GM10248 (cell line): ENCODE measurements around the gene TRIM66.

Experiments used
- CTCF ChIA-PET: fragments of 300-600 bp; sonication (Branson Sonifier 250); formaldehyde crosslinking; extraction: SDS; loops from one replicate; lab custom pipeline; 2021; ENCODE audit warnings: antibody characterized with exemption; lab: Yijun Ruan, JAX
- POLR2A ChIA-PET: fragments of 350-650 bp; sonication (Branson Sonifier 250); formaldehyde crosslinking; extraction: SDS; loops from one replicate; lab custom pipeline; 2020; ENCODE audit warnings: antibody characterized with exemption; lab: Yijun Ruan, JAX
- DNase-seq: peaks from one replicate; pipeline ENCODE4 v3.0.0; 2012; ENCODE audit errors: extremely low spot score
- TF ChIP-seq, protein P1 (sequence below): IDR thresholded peaks from 2 replicates; pipeline ENCODE4 v1.5.1; 2012; ENCODE audit warnings: mild to moderate bottlenecking, low read depth; ENCODE audit errors: extremely low read depth, missing control alignments, control extremely low read depth

Gene TRIM66

DNA sequence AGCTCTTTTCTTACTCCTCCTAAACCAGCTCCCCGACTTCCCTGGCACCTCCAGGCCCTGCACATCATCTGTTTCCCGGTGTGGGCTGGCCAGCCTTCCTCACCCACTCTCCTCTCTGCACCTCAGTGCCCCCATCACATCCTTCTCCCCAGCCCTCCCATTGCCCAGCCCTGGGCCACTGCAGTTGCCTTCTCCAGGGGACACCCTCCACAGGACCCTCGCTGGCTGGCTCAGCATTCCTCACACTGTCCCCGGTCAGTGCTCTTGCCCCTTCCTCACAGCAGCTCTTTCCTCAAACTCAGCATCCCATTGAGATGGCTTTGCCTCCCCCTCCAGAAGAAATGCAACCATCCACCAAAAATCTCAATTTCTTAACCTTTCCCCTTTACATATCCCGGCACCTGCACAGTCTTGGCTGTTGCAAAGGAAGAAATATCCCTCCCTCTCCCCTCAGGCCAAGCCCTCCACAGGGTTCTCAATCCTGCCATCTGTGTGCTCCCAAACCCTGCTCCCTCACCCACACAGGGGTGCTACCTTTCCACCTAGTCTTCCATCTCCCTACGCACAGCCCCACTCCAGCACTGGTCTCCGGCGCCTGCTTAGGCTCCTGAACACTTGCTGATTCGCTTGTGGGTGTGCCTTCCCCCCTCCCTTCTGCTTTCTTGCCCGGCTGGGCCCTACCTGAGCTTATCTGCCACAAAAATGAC, 19.6 kb upstream of the TRIM66 start:
- TF ChIP-seq, protein P1, sequence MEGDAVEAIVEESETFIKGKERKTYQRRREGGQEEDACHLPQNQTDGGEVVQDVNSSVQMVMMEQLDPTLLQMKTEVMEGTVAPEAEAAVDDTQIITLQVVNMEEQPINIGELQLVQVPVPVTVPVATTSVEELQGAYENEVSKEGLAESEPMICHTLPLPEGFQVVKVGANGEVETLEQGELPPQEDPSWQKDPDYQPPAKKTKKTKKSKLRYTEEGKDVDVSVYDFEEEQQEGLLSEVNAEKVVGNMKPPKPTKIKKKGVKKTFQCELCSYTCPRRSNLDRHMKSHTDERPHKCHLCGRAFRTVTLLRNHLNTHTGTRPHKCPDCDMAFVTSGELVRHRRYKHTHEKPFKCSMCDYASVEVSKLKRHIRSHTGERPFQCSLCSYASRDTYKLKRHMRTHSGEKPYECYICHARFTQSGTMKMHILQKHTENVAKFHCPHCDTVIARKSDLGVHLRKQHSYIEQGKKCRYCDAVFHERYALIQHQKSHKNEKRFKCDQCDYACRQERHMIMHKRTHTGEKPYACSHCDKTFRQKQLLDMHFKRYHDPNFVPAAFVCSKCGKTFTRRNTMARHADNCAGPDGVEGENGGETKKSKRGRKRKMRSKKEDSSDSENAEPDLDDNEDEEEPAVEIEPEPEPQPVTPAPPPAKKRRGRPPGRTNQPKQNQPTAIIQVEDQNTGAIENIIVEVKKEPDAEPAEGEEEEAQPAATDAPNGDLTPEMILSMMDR = no peak
- no peak for DNase-seq
- ChIA-PET CTCF (interaction anchor here (0.8 to 1.1 kb wide), 2 partner anchors 9 to 45 kb away, joined by 3 read pairs; no protein-coding TSS in a partner anchor), POLR2A (no interaction called here)

DNA sequence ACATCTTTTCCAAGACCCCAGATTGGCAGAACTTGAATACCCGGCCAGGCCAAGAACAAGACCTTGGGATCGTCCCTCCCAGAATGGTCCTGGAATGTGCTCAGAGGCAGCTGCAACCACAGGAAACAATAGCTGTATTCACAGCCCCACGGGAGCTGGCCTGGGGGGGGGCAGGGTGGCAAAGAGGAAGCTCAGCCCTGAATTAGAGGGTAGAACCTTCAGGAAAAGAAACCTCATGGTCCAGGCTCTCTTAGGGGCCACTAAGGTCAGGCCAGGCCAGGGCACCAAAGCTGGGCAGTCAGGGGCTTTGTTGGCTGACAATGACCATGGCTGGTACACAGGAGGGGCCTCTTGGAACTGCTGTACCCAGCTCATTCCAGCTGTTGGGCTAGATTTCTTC, 17.4 kb upstream of the TRIM66 start:
- CTCF ChIA-PET = no interaction called here
- POLR2A ChIA-PET = interaction anchor here (1.2 kb wide), 1 partner anchor 11 kb away, joined by 6 read pairs; no protein-coding TSS in a partner anchor
- DNase-seq = no peak
- TF ChIP-seq, protein P1 = no peak

DNA sequence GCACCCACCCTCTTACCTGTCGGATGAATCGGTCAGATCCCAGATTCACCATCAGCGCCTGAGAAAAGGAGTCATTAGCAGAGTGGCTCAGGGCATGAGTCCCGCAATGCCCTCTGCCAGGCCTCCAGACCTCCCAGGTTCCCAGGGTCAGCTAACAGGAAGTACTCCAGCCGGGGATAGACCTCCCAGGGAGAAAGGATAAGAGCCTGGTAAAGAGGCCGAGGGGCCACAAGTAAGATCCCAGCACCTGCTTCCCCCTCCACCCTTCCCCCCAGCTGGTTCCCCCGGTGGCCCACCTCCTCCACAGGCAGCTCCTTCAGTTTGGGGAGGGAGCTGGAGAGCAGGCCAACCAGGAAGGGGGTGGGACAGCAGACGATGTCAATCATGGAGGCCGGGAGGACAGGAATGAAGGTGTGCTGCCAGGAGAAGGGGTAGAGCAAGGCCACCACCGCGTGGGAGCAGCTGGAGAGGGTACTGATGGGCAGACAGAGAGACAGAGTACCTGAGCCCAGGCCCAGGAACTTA, 16.5 kb upstream of the TRIM66 start:
- POLR2A ChIA-PET = interaction anchor here (1.0 to 1.2 kb wide), 2 partner anchors 10 kb away, joined by 3 to 6 read pairs; no protein-coding TSS in a partner anchor
- TF ChIP-seq, protein P1 = no peak
- CTCF ChIA-PET = interaction anchor here (1.1 to 1.7 kb wide), 4 partner anchors 9 to 260 kb away, joined by 3 to 5 read pairs (median 3); no protein-coding TSS in a partner anchor
- DNase-seq = no peak

DNA sequence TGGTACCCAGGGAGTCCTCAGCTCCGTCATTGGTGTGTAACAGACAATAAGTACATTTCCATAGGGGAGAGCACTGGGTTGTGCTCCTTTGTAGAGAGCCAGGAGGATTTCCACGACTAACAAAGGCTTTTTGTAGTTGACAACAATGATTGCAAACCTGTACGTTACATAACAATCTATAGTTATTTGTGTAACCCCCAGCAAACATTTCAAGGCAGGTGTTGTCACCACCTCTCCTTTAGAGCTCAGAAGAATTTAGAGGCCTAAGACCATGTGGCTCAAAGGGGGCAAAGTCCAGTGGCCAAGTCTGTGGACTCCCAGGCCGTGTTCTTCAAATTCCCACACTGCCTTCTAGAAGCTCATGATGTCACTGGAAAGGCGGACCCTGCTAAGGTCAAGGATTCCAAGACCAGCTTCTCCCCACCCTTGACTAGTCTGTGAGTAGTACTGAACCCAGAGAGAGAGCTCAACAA, 15.9 kb upstream of the TRIM66 start:
- POLR2A ChIA-PET = interaction anchor here (1.0 kb wide), 1 partner anchor 10 kb away, joined by 3 read pairs; no protein-coding TSS in a partner anchor
- DNase-seq = no peak
- CTCF ChIA-PET = interaction anchor here (1.1 to 1.7 kb wide), 5 partner anchors 9 to 261 kb away, joined by 3 to 5 read pairs (median 3); no protein-coding TSS in a partner anchor
- TF ChIP-seq, protein P1 = no peak

DNA sequence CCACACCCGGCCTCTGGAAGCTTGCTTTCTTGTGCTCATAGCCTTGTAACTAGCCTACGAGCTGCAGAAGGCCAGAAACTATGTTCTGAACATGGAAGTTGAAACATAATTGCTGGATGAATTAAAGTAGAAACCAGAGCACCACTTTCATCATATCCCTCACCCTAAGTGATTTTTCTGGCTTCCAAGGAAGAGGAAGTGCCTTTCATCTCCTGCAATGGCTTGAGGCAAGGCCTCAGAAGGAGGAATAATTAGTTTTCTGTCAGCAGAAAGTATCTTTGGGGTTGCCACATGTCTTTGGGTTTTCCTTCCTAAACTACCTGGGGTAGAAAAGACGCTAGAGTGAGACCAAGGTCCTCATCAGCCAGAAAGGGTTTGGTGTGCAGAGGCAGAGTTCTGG, 14.6 kb upstream of the TRIM66 start:
- TF ChIP-seq, protein P1 = no peak
- ChIA-PET CTCF (interaction anchor here (1.0 to 1.6 kb wide), 4 partner anchors 9 to 258 kb away, joined by 3 to 4 read pairs (median 3); no protein-coding TSS in a partner anchor), POLR2A (interaction anchor here (1.3 kb wide), 1 partner anchor 18 kb away, joined by 4 read pairs; no protein-coding TSS in a partner anchor)
- no peak for DNase-seq

DNA sequence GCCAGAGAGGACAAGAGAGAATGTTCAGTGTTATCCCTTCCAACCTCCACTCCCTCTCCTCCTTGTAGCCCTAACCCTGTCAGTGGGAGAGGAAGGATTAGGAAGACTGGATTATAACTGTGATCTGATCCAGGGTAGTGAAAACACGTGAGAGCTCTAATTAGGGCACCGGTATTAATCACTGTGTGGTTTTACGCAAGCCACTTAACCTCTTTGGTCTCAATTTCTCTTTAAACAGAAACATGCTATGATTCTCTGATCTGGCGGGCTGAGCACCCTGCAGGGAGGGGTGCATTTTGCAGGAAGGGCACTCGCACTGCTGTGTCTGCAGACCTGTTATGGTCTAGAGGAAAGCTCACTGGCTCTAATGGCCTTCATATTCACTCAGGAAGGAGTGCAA, 11.7 kb upstream of the TRIM66 start:
- POLR2A ChIA-PET = no interaction called here

More for the DNA sequence above, 11.7 kb upstream of the TRIM66 start:
- TF ChIP-seq, protein P1 = no peak
- CTCF ChIA-PET = no interaction called here
- no peak for DNase-seq
